Upper lobe of left lung (tissue), 4 donors: ENCODE results near the gene MAGEA9B.

Experiments
- CTCF ChIP-seq, 6 experiments: fragments of 450-650 bp in 4 of 6; fragments of 200-600 bp in 2 of 6; sonication (generic) in 2 of 6; IDR thresholded peaks; one replicate each; pipeline ENCODE4 v1.5.1; 2016 to 2019; ENCODE audit warnings: antibody characterized with exemption in 6 of 6
- POLR2A ChIP-seq, 4 donors: fragments of 450-650 bp; IDR thresholded peaks; one replicate each; pipeline ENCODE4 v1.5.1; 2016 to 2017; ENCODE audit warnings: antibody characterized with exemption in 4 of 4, mild to moderate bottlenecking in 2 of 4
- POLR2AphosphoS5 ChIP-seq, 2 donors: sonication (generic); formaldehyde crosslinking; IDR thresholded peaks; one replicate each; pipeline ENCODE4 v1.5.1; 2017; ENCODE audit warnings: antibody characterized with exemption in 2 of 2

GRCh38 chrX:149563359-149563758 is 23.9 kb downstream of the MAGEA9B start:
- TF ChIP-seq CTCF (IDR thresholded peaks at IDR 0.05): no peak
- no peak for TF ChIP-seq POLR2A (IDR thresholded peaks at IDR 0.05)
- TF ChIP-seq POLR2AphosphoS5 (IDR thresholded peaks at IDR 0.05): no peak
